NOMO-1 (cell line): Measurements from ENCODE around the gene KRT83.

Source experiments
- DNase-seq, 2 experiments: peaks; one replicate each; lab custom pipeline; 2025; ENCODE audit not compliant: unreplicated experiment in 2 of 2; lab: John Stamatoyannopoulos, UW

KRT83 gene

DNA sequence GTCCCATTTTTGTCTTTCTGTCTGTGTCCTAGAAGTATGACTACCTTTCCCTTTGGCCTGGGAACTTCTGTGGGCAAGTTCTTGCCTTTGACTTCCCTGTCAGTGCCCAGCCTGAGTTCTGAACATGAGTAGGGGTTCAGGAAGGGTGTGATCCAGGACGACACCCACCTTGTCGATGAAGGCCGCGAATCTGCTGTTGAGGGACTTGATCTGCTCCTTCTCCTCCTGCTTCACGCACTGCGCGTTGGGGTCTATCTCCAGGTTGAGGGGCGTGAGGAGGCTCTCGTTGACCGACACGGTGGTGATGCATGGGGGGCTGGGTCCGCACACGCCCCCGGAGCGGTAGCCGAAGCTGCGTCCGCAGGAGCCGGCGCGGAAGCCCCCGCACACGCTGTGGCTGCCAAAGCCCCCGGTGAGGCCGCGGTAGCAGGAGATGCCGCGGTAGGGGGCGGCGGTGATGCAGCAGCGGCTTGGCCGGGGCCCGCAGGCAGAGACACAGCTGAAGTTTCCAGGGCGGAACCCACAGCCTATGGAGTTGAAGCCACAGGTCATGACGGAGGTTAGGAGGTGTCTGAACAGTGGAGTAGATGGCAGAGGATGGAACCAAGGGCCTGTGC, at the start of gene KRT83:
KRT83 (minus strand) TSS at position 615 of the 617 bp plus-strand sequence; CDS start at position 552, 63 bp downstream.
- DNase-seq, result no peak

DNA sequence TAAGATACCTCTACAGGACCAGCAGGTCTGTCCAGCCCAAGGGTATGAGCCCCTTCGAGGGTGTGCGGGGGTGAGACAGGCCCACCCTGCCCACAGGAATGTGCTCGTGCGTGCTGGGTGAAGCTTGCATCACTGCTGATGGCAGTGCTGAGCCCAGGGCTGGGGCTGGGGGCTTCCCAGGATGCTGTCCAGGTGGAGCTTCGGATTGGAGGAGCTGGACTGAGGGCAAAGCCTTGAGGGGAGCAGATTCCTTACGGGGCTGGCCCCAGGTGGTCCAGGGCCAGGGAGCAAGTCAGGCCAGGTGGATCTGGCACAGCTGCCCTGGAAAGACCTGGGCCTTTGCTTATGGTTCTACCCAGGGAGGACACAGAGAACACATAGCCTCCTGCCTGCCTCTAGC, 48.6 kb upstream of the KRT83 start:
- no peak for DNase-seq

DNA sequence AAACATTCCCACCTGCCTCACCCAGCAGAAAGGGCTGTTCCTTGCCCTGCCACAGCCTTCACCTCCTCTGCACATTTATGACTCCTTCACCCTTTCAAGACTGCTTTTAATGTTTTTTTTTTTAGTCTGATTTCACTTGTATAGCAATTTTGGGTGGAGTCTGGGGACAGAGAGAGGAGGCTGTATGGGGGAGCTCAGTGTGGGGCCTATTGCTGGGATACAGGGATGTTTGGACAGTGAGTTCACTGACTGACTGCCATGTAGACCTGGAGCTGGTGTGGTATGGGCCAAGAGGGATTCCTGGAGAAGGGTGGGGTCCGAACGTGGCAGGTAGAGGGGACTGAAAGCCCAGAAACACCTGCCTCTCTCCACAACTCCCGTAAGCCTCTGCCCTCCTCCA, 48.0 kb upstream of the KRT83 start:
- no peak for DNase-seq

DNA sequence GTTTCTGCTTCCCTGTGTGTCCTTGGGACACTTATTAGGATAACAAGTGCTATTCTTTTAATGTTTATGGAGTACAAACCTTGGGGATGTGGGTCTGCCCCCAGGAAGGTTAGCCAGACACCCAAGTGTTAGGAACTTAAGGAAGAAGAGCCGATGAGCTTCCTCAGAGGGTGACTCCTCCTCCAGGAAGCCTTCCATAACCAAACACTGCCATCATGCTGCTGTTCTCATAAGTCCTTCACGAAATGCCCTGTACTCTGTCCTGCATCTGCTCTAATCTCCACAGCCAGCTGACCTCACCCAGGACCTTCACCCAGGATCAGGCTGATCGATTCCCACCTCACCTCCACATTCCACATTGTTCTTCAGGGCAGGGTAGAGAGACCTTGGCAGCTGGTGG, 47.3 kb upstream of the KRT83 start:
- DNase-seq, result no peak

DNA sequence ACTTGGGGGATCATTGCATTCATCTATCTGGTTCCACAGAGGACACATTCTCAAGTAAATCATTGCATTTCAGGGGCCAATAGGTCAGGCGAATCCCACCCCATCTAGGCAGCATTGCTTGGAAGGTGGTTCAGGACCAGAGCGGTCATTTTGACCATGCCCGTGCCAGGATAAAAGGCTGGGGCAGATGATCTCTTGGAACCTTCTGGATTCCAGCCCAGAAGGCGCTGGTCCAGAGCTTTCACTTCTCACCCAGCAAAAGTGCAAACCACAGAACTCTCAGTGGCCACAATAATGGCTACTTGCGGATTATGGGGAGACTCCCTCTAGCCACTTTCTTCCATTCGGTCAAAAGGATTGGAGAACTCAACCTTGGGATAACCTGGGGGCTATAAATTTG, 46.7 kb upstream of the KRT83 start:
- DNase-seq, result no peak

DNA sequence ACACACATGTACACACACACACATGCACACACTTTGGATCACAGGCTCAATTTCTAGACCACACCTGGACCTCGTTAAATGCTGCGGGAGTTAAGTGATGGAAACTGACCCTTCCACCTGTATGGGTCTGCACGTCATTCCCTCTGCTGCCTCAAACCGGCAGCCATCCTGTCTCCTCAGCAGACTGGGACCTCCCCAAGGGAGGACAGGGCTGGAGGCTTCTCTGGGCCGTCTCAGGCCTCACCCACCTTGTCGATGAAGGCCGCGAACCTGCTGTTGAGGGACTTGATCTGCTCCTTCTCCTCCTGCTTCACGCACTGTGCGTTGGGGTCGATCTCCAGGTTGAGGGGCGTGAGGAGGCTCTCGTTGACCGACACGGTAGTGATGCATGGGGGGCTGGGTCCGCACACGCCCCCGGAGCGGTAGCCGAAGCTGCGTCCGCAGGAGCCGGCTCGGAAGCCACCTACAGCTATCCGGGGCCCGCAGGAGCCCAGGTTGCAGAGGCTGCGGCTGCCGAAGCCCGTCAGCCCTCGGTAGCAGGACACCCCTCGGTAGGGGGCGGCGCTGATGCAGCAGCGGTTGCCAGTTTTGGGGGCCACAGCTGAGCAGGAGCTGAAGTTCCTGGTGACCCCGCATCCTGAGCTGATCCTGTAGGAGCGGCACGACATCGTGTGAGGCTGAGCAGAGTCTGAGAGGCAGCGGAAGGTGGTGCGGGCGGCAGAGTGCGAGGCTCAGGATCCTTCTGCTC, 45.7 kb upstream of the KRT83 start, which contains the start of gene KRT85:
KRT85 (minus strand) TSS at position 744 of the 748 bp plus-strand sequence; CDS start at position 668, 76 bp downstream.
- DNase-seq, result no peak

- no peak for DNase-seq
Observed at GRCh38 chr12:52364901-52365489, 43.8 kb upstream of the KRT83 start.

GRCh38 chr12:52364061-52364460, 42.9 kb upstream of the KRT83 start:
- DNase-seq, result no peak

DNA sequence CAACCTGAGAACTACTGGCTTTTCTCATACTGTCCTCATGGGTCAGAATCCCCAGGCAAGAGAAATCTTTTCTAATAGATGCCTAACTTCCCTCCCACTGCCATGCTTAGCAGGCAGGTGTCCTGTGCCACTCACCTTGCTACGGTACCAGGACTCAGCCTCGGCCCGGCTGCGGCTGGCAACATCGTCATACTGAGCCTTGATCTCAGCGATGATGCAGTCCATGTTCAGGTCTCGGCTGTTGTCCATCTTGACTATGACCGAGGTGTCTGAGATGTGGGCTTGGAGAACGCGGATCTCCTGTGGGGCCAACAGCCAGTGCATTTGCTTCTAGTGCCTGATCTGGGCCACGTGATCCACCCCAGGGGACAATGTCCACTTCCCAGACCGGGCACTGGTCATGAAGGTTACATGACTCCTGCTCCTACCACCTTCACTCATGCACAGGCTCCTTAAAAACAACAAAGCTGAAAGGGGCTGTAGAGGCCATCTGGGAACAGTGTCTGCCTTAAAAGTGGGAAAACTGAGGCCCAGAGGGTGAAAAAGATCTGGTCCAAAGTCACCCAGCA, 42.0 kb upstream of the KRT83 start:
- no peak for DNase-seq

GRCh38 chr12:52362118-52362726, 41.0 kb upstream of the KRT83 start:
- no peak for DNase-seq

DNA sequence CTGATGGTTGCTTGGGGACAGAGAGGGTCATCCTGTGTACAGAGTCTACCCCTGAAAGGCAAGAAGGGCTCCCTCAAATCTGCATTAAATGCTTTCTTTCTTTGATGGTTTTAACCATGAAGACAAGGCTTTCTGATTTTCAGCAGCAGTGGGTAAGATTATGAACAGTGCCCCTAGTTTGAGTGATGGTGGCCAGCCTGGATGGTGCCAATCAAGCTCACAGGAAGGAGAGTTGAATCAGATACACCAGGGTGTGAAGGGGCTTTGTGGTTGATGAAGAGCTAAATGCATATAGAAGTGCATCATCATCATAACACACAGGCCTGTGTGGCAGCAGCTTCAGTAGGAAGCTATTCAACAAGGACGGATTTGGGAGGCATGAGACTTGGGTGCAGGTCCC, 40.4 kb upstream of the KRT83 start:
- DNase-seq, result no peak

GRCh38 chr12:52360663-52361271, 39.6 kb upstream of the KRT83 start:
- no peak for DNase-seq

DNA sequence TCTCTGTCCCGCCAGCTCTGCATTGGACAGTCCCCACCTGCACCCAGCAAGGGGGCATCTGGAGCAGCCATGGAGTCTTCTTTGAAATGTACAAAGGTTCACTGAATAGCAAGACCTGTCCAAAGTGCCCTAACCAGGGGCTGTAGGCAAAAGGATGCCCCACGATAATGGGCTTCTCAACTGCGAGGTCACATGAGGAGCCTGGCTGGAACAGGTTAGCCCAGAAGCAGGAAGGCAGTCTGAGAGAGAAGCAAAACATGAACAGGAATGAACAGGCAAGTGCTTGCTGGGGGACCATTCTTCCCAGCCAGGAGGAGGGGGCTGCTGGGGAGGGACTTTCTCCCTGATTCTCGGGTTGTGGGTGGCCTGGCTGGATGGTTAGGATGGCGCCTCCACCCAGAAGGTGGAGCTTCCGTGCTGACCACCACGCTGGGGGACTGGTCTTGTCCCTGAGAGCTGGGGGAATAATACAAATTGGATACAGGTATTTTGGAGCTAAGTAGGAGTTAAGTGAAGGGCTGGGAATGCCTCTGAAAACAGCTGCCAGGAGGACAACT, 39.0 kb upstream of the KRT83 start:
- no peak for DNase-seq

DNA sequence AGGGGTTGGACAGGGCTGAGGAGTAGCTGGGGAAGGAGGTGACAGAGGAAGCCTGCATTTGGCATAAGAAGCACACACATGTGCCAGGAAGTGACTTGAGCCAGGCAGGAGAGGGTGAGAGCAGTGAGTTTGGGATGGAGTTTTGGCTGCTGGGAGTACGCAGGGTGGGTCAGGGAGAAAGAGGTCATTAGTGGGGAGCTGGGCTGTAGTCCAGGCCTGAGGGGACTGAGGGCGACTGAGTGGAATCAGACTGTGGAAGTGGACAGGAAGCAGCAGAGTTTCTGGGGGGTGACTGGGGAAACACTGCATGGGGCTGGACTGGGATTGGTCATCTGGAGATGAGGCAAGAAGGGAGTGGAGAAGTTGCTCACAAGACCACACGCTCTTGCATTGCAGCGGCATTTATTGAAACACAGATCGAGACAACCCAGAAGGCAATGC, 38.4 kb upstream of the KRT83 start:
- peak in 1 of 2 experiments; percentile 6 for DNase-seq

DNA sequence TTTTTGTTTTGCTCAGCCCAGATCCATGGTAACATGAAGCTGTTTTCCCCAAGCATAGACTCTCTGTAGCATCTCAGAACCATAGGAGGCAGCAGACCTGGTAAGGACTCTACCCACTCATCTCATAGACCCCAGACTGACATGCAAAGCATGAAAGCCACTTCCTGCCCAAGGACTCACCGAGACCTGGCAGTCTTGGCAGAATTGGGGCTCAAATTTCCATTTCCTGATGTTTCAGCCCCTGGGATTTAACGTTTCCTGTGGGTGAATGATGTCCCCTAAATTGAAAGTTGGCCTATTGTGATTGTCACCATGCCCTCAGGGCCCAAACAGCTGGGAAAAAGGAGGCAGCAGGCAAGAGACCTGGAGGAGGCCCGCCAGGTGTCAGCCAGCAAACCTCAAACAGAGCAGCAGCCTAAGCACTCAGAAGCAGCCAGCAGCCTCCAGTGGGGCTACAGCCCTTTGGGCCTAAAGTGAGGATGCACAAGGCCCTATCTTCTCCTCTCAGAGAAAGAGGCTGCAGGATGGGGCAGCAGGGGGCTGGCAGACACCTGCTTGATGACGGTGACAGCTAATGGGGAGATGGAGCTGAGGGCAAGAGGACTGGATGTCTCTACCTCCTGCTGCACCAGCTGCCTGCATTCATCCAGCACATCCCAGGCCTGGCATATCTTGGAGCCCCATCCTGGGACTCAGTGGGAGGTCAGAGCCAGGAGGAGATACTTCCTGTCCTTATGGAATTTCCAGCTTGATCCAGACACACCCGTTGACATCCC, 37.6 kb upstream of the KRT83 start:
- DNase-seq, result no peak

DNA sequence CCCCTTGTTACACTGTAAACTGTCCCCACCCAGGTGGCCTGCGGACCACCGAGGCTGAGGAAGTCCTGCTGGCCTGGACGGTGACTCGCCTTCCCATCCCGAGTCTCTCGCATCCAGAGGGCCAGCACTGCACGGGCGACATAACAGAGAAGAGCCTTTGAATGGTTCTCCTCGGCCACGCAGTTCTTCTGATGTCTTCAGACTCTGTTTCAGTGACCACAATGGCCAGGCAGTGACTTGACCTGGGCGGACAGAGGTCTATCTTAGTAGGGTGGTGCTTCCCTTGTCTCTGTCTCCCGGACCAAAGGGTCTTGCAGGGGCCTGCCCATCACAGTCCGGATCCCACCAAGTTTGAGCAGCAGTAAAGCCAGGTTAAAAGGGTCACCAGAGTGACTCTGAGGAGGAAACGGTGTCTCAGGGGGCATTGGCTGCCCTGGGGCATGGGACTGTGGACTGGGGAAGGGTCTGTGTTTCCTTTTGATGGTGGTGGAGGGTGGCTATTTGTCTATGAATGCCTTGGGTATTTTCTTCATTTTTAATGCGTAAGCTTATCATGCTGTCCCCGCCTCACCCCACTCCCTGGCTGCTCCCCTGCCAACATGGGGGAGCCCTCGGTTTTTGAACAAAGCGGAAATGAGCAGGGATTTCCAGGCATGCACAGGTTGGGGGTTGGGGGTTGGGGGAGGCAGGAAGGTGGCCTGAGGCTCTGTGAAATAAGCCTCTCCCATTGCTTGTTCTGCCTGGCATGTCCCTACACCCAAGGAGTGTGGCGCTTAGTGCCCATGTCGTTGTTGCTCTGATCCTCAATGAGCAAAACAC, 35.8 kb upstream of the KRT83 start:
- no peak for DNase-seq

DNA sequence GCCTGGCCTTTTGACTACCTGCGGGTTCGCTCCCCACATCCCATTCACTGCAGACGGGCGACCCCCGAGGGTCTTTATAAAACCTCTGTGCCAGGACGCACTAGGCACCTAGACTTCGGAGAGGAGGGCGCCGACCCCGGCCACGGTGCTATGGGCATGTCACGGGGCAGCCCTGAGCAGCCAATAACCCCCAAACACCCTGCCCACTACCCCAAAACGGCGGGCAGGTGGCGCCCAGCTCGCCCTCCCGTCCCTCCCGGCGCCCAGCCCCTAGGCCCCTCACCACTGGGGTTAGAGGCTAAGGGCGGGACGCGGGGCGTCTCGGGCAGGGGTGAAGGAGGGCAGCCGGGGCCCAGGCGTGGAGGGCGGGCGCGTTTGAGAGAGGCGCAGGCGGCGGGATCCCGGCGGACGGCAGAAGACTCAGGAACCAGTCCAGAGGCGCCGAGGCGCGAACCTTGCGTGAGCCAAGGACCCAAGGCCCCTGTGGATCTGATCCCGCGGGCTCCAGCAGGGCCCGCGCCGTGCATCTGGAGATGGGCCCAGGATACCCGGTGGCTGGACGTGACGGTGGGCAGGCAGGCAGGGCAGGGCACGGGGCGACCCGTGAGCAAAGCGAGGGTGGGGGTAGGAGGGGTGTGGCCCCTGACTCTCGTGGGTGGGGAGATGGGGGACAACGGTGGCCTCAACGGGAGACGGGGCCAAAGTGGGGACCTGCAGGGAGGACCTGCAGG, 35.0 kb upstream of the KRT83 start:
- DNase-seq, result no peak

- no peak for DNase-seq
Observed at GRCh38 chr12:52355176-52355575, 34.0 kb upstream of the KRT83 start.
